B cell (primary cell): ENCODE data around the gene GALNT18. TPM values are rescaled to one million over a fixed set of nuclear protein-coding genes. Genes with fewer than 3 reads are reported as not detected.

ENCODE experiments used
- ATAC-seq: fragments of 200-7000 bp; cut with Tn5 transposase; one replicate; pipeline ENCODE4 v1.10.0; 2021; ENCODE audit warnings: low read depth, mild to moderate bottlenecking, moderate number of reproducible peaks, moderate library complexity
- CTCF ChIA-PET: fragments of 350-600 bp; sonication (Branson Sonifier 250); formaldehyde crosslinking; loops from one replicate; lab custom pipeline; 2021; ENCODE audit warnings: antibody characterized with exemption, inconsistent platforms; lab: Charles Lee
- POLR2A ChIA-PET: fragments of 350-600 bp; sonication (Branson Sonifier 250); formaldehyde crosslinking; loops from one replicate; lab custom pipeline; 2021; ENCODE audit warnings: antibody characterized with exemption; lab: Charles Lee
- DNase-seq: peaks from one replicate; pipeline ENCODE4 v3.0.0; 2013
- H2AFZ ChIP-seq: 2 replicates; pipeline ENCODE4 v1.6.1; 2012; ENCODE audit warnings: mild to moderate bottlenecking, low read depth, low read length; ENCODE audit not compliant: insufficient read depth, poor library complexity, severe bottlenecking
- H3K27ac ChIP-seq, 2 donors: 1 replicate in 1 of 2; 2 replicates in 1 of 2; pipeline ENCODE4 v1.5.1; 2012 to 2013; ENCODE audit warnings: low read length in 2 of 2, mild to moderate bottlenecking in 2 of 2, moderate library complexity in 1 of 2
- H3K27me3 ChIP-seq, 4 experiments: fragments of 200-600 bp in 1 of 4; sonication (generic) in 1 of 4; replicated peaks in 1 of 4; 1 replicate in 2 of 4; 2 replicates in 2 of 4; pipeline versions ENCODE4 v1.6.1 to v1.7.0; 2013 to 2016; ENCODE audit warnings: low read length in 3 of 4, mild to moderate bottlenecking in 2 of 4, mixed read lengths in 1 of 4, moderate library complexity in 1 of 4; ENCODE audit not compliant: insufficient read depth in 4 of 4, control insufficient read depth in 3 of 4; ENCODE audit errors: control extremely low read depth in 1 of 4
- H3K36me3 ChIP-seq, 2 experiments: replicated peaks in 1 of 2; 1 replicate in 1 of 2; 2 replicates in 1 of 2; pipeline versions ENCODE4 v1.6.1 to v1.7.1; 2013; ENCODE audit warnings: low read length in 1 of 2; ENCODE audit not compliant: insufficient read depth in 2 of 2, control insufficient read depth in 1 of 2; ENCODE audit errors: control extremely low read depth in 1 of 2, extremely low read depth in 1 of 2
- H3K4me1 ChIP-seq, 2 donors: fragments of 200-600 bp in 1 of 2; sonication (generic) in 1 of 2; 1 replicate in 1 of 2; 2 replicates in 1 of 2; pipeline versions ENCODE4 v1.5.1 to v1.6.1; 2013 to 2017; ENCODE audit warnings: low read length in 2 of 2; ENCODE audit not compliant: control insufficient read depth in 2 of 2, insufficient read depth in 2 of 2
- H3K4me2 ChIP-seq: replicated peaks from 2 replicates; pipeline ENCODE3; 2012; ENCODE audit warnings: mild to moderate bottlenecking, low read depth, low read length; ENCODE audit not compliant: poor library complexity, severe bottlenecking
- H3K4me3 ChIP-seq, 5 experiments: fragments of 200-600 bp in 1 of 5; sonication (generic) in 1 of 5; 1 replicate in 3 of 5; 2 replicates in 2 of 5; pipeline versions ENCODE4 v1.5.1 to v1.7.0; 2011 to 2016; ENCODE audit warnings: low read length in 4 of 5, mild to moderate bottlenecking in 4 of 5, low read depth in 2 of 5, control low read depth in 1 of 5, moderate library complexity in 1 of 5; ENCODE audit not compliant: insufficient read depth in 1 of 5; ENCODE audit errors: control extremely low read depth in 1 of 5, extremely low read depth in 1 of 5
- H3K79me2 ChIP-seq: fragments of 200-600 bp; sonication (generic); one replicate; pipeline ENCODE4 v1.6.0; 2016; ENCODE audit warnings: low read length; ENCODE audit not compliant: control insufficient read depth, insufficient read depth
- H3K9ac ChIP-seq: fragments of 200-600 bp; sonication (generic); 2 replicates; pipeline ENCODE4 v1.6.1; 2017; ENCODE audit warnings: mild to moderate bottlenecking, low read length, moderate library complexity
- H3K9me3 ChIP-seq, 3 donors: one replicate each; pipeline versions ENCODE4 v1.6.1 to v1.7.1; 2013; ENCODE audit warnings: low read length in 2 of 3; ENCODE audit not compliant: control insufficient read depth in 2 of 3, insufficient read depth in 1 of 3; ENCODE audit errors: control extremely low read depth in 1 of 3
- H4K20me1 ChIP-seq: 2 replicates; pipeline ENCODE4 v1.6.0; 2012; ENCODE audit warnings: mild to moderate bottlenecking, low read length; ENCODE audit not compliant: insufficient read depth, control insufficient read depth, poor library complexity, severe bottlenecking
- H3K27ac Mint-ChIP-seq: one replicate; pipeline ENCODE4 v1.8.0; 2021; ENCODE audit warnings: mixed read lengths
- H3K27me3 Mint-ChIP-seq: one replicate; pipeline ENCODE4 v1.8.0; 2021; ENCODE audit warnings: mixed read lengths
- H3K4me1 Mint-ChIP-seq: one replicate; pipeline ENCODE4 v1.8.0; 2021; ENCODE audit warnings: mixed read lengths
- H3K4me3 Mint-ChIP-seq: one replicate; pipeline ENCODE4 v1.8.0; 2021; ENCODE audit warnings: mixed read lengths
- H3K9me3 Mint-ChIP-seq: one replicate; pipeline ENCODE4 v1.8.0; 2022; ENCODE audit warnings: mixed read lengths; ENCODE audit not compliant: insufficient read depth
- CTCF ChIP-seq: fragments of 200-600 bp; IDR thresholded peaks from one replicate; pipeline ENCODE4 v1.8.0; 2022; ENCODE audit warnings: antibody characterized with exemption, mild to moderate bottlenecking
- EZH2 ChIP-seq: IDR thresholded peaks from 2 replicates; pipeline ENCODE4 v1.6.1; 2012; ENCODE audit warnings: borderline replicate concordance, low read depth, mild to moderate bottlenecking, moderate library complexity, low read length; ENCODE audit not compliant: insufficient read depth, poor library complexity, severe bottlenecking
- WGBS: methylation state at CpG from one replicate; pipeline ENCODE4 v1.1.5; 2013; ENCODE audit warnings: missing lambda C conversion rate; ENCODE audit not compliant: insufficient coverage; 5-methylcytosine and 5-hydroxymethylcytosine counted together
- intact Hi-C: fragments of 100-400 bp; cut with micrococcal nuclease; formaldehyde crosslinking; loops from one replicate; pipeline ENCODE4 v1.10.0; 2022
- polyA plus RNA-seq: library from polyadenylated mRNA; depleted of rRNA; stranded (reverse); fragments of >200 nt; gene quantifications from 2 replicates; pipeline ENCODE4 v1.2.3, GENCODE V29; 2012
- total RNA-seq, 2 donors: library from RNA; stranded (reverse); fragments of 120-200 nt in 1 of 2; gene quantifications; 1 replicate in 1 of 2; 2 replicates in 1 of 2; pipeline versions ENCODE4 v1.2.3 to v1.2.4, GENCODE V29; 2013 to 2022

GALNT18 gene
- total and polyA plus RNA-seq, 2 donors (not counting 1 experiment from before 2014, with no cell fraction given), result not detected

- Histone ChIP-seq H3K9ac (no peak overlapping the region), H3K4me2 (no peak overlapping the region), H2AFZ (no peak overlapping the region), H3K36me3 (no peaks in the 10 kb centered on the region), H3K27ac (no peak overlapping the region), H4K20me1 (no peaks in the 10 kb centered on the region), H3K4me1 (no peaks in the 10 kb centered on the region), H3K27me3 (no peaks in the 10 kb centered on the region), H3K79me2 (no peaks in the 10 kb centered on the region), H3K4me3 (no peak overlapping the region), H3K9me3 (no peaks in the 10 kb centered on the region)
- ATAC-seq (no peak), DNase-seq (no peak)
- no peak for TF ChIP-seq CTCF
- no peak for TF ChIP-seq EZH2
- Mint-ChIP-seq H3K9me3 (no peaks in the 10 kb centered on the region), H3K4me1 (no peaks in the 10 kb centered on the region), H3K27ac (no peak overlapping the region), H3K4me3 (no peak overlapping the region), H3K27me3 (peaks cover 2% of the 10 kb centered on the region)
- 96% methylated on average over 4 of the region's 8 CpGs for WGBS
- ChIA-PET POLR2A (no interaction called here), CTCF (no interaction called here)
- intact Hi-C loops, result no loop called here
These were observed 29.6 kb downstream of the GALNT18 start for GRCh38 chr11:11592146-11592684.

GRCh38 chr11:11589437-11589836, 32.4 kb downstream of the GALNT18 start:
- H3K4me1 Mint-ChIP-seq, result no peaks in the 10 kb centered on the region
- Histone ChIP-seq H3K36me3 (no peaks in the 10 kb centered on the region), H3K4me2 (no peak overlapping the region), H3K27ac (no peak overlapping the region), H3K4me3 (no peak overlapping the region), H4K20me1 (no peaks in the 10 kb centered on the region), H3K79me2 (no peaks in the 10 kb centered on the region), H3K27me3 (peaks cover 0 to 3% (median 0%) of the 10 kb centered on the region in 4 experiments), H3K9ac (no peak overlapping the region), H3K4me1 (no peaks in the 10 kb centered on the region), H2AFZ (no peak overlapping the region), H3K9me3 (no peaks in the 10 kb centered on the region)
- no peak for DNase-seq
- intact Hi-C loops, result no loop called here
- WGBS, result 45% methylated on average over 4 of the region's 4 CpGs
- H3K27ac Mint-ChIP-seq, result no peak overlapping the region
- no peak for ATAC-seq
- TF ChIP-seq EZH2 (no peak), CTCF (no peak)
- H3K4me3 Mint-ChIP-seq, result no peak overlapping the region
- no peaks in the 10 kb centered on the region for H3K9me3 Mint-ChIP-seq
- ChIA-PET POLR2A (no interaction called here), CTCF (no interaction called here)
- peaks cover 2% of the 10 kb centered on the region for H3K27me3 Mint-ChIP-seq
